ENCODE results near the gene TMEM88.
"Not testable (repeated sequence)": the region's sequence is repeated elsewhere in the genome, so short reads cannot be mapped to it uniquely, and the experiment has no call there.

Gene TMEM88, protein sequence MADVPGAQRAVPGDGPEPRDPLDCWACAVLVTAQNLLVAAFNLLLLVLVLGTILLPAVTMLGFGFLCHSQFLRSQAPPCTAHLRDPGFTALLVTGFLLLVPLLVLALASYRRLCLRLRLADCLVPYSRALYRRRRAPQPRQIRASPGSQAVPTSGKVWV

DNA sequence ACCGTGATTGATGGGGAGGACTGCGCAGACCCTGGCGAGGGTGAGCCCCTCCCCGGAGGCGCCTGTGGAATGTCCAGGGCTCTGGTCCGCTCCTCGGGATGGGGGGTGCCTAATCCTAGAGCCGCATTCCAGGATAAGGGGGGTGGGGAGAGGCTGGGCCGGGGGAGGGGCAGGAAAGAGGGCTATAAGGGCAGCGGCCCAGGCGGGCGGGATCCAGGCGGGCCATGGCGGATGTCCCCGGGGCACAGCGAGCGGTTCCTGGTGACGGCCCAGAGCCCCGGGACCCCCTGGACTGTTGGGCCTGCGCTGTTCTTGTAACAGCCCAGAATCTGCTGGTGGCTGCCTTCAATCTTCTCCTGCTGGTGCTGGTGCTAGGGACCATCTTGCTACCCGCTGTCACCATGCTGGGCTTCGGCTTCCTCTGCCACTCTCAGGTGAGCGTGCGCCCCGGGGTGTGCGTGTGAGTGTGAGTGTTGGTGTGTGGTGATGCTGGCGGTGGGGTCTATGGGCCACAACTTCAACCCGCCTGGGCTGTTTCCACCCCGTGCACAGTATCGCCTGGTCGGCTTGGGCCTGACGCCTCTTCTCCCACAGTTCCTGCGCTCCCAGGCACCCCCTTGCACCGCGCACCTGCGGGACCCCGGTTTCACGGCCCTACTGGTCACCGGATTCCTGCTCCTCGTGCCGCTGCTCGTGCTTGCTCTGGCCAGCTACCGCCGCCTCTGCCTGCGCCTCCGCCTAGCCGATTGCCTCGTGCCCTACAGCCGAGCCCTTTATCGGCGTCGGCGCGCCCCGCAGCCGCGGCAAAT, at the start of gene TMEM88:
Gene TMEM88 (plus strand): TSS at position 216 of the 809 bp plus-strand sequence. CDS start 9 bp downstream, at position 225.
- H3K27ac ChIP-seq: peak within 1 kb of the TSS; percentile 91
- TF ChIP-seq, protein P1, sequence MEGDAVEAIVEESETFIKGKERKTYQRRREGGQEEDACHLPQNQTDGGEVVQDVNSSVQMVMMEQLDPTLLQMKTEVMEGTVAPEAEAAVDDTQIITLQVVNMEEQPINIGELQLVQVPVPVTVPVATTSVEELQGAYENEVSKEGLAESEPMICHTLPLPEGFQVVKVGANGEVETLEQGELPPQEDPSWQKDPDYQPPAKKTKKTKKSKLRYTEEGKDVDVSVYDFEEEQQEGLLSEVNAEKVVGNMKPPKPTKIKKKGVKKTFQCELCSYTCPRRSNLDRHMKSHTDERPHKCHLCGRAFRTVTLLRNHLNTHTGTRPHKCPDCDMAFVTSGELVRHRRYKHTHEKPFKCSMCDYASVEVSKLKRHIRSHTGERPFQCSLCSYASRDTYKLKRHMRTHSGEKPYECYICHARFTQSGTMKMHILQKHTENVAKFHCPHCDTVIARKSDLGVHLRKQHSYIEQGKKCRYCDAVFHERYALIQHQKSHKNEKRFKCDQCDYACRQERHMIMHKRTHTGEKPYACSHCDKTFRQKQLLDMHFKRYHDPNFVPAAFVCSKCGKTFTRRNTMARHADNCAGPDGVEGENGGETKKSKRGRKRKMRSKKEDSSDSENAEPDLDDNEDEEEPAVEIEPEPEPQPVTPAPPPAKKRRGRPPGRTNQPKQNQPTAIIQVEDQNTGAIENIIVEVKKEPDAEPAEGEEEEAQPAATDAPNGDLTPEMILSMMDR (conservative IDR thresholded peaks at IDR 0.05): no peak

DNA sequence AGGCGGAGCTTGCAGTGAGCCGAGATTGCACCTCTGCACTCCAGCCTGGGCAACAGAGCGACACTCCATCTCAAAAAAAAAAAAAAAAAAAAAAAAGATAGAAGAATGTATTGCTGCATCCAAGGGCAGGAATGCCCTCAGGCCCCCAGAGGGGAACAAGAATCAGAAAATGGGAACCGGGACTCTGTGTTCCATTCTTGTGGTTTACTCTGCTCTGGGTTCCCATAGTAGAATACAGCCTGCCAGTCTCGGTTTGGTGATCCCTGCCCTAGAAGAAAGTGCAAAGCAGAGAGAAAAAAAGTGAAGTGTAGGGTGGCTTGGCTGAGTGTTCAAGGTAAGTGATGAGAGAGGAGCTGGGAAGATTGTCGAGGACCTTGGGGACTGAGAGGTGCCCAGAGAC, 48.3 kb upstream of the TMEM88 start:
- TF ChIP-seq, protein P1 (conservative IDR thresholded peaks at IDR 0.05): no peak
- H3K27ac ChIP-seq: no peak overlapping the region

DNA sequence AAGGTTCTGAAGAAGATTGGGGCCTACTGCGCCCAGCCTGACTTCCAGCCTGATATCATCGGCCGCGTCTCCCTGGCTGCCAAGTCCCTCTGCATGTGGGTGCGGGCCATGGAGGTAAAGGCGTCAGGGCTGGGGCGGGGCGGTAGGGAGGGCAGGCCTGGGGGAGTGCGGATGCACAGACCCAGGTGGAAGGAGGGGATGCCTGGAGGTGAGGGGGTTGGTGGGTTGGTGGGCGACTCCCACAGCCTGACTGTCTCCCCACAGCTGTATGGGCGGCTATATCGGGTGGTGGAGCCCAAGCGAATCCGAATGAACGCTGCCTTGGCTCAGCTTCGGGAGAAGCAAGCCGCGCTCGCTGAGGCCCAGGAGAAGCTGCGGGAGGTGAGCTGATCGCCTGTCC, 47.7 kb upstream of the TMEM88 start:
- H3K27ac ChIP-seq: no peak overlapping the region
- TF ChIP-seq, protein P1 (conservative IDR thresholded peaks at IDR 0.05): no peak

DNA sequence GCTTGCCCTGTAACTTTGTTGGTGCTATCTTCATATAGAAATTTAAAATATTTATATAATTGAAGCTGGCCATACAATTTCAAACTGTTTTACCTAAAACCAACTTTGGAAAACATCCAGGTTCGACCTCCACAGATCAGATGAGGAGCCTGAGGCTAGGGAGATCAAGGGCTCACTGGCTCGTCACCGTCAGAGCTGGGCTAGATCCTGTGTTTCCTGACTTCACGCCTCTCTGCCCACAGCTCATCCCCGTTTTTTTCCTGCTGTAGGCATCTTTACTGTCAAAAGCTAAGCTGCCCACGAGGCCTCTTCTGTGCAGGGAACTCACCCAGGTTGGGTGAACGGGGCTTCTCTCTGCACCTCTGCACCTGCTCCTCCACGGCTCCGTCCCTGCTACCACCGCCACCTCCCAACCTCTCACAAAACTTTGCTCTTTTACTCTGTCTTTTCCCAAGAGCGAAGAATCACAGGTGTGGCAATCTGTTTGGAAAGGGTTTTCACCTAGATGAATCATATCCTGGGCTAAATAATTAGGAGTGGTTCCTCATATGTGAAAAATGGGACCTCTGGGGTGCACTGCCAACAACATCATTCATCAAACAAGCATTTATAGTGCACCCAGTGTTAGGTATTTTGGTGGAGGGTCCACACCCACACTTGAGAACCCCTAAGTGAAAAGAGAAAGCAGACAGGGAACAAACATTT, 45.6 kb upstream of the TMEM88 start:
- H3K27ac ChIP-seq: no peak overlapping the region
- TF ChIP-seq, protein P1 (conservative IDR thresholded peaks at IDR 0.05): no peak

DNA sequence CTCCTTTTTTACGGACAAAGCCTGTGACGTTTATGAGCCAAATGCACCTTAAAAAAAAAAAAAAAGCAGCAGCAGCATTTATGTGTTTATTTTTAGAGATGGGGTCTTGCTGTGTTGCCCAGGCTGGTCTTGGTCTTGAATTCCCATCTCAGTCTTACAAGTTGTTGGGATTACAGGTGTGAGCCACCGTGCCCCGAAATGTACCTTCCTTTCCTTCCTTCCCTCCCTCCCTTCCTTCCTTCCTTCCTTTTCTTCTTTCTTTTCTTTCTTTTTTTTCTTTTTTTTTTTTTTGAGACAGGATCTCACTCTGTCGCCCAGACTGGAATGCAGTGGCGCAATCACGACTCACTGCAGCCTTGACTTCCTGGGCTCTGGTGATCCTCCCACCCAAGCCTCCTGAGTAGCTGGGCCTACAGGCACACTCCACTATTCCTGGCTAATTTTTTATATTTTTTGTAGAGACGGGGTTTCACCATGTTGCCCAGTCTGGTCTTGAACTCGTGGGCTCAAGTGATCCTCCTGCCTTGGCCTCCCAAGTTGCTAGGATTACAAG, 45.0 kb upstream of the TMEM88 start:
- H3K27ac ChIP-seq: not testable (repeated sequence)

DNA sequence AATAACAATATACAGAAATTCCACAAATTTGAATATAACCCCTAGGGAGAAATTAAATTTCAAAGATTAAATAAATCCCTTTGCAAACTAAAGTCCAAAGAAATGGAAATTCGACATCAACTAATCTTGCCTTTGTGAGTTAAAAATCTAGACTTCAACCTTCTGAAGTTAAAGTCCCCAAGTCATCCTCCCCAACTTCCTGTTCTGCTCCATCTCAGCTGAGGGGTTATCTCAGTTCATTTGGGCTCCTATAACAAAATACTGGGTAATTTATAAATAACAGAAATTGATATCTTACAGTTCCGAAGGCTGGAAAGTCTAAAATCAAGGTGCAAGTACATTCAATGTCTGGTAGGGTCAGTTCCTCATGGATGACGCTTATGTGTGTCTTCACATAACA, 43.6 kb upstream of the TMEM88 start:
- no peak overlapping the region for H3K27ac ChIP-seq
- TF ChIP-seq, protein P1 (conservative IDR thresholded peaks at IDR 0.05): no peak

GRCh38 chr17:7814969-7815368, 39.9 kb upstream of the TMEM88 start:
- TF ChIP-seq, protein P1 (conservative IDR thresholded peaks at IDR 0.05): no peak

More at GRCh38 chr17:7814969-7815368, 39.9 kb upstream of the TMEM88 start:
- no peak overlapping the region for H3K27ac ChIP-seq

Data from VCaP (cell line).